ENCODE measurements around the gene VKORC1.

VKORC1 gene

GRCh38 chr16:31061813-31062440 is 32.7 kb downstream of the VKORC1 start:
- DNase-seq, result no peak

- DNase-seq, result no peak
Observed at GRCh38 chr16:31061126-31061812, 33.3 kb downstream of the VKORC1 start.

- no peak for DNase-seq
Observed at GRCh38 chr16:31055613-31056012, 39.0 kb downstream of the VKORC1 start.

- DNase-seq, result peak; percentile 31
Observed at GRCh38 chr16:31052114-31052513, 42.5 kb downstream of the VKORC1 start.

GRCh38 chr16:31050280-31051030 is 44.1 kb downstream of the VKORC1 start:
- DNase-seq, result no peak

GRCh38 chr16:31043898-31044481 is 50.6 kb downstream of the VKORC1 start:
- no peak for DNase-seq

GRCh38 chr16:31043352-31043751 is 51.2 kb downstream of the VKORC1 start:
- no peak for DNase-seq

- no peak for DNase-seq
Observed at GRCh38 chr16:31042866-31043265, 51.7 kb downstream of the VKORC1 start.
